Coronary artery (tissue), 2 donors: ENCODE results near the gene DHX40.
"Not testable (repeated sequence)": the region's sequence is repeated elsewhere in the genome, so short reads cannot be mapped to it uniquely, and the experiment has no call there.

Experiments used
- DNase-seq: peaks from one replicate; pipeline ENCODE4 v3.0.0-alpha.2; 2017; ENCODE audit warnings: low spot score
- H3K27ac ChIP-seq, 2 donors: fragments of 200-600 bp; sonication (generic); one replicate each; pipeline ENCODE4 v1.5.1; 2016 to 2019
- H3K4me3 ChIP-seq: fragments of 200-600 bp; sonication (generic); 2 replicates; pipeline ENCODE4 v1.5.1; 2016; ENCODE audit warnings: mild to moderate bottlenecking, moderate library complexity
- TF ChIP-seq, protein P1 (sequence below): fragments of 200-600 bp; sonication (generic); IDR thresholded peaks from one replicate; pipeline ENCODE4 v1.5.1; 2019; ENCODE audit warnings: antibody characterized with exemption

DHX40 gene

DNA sequence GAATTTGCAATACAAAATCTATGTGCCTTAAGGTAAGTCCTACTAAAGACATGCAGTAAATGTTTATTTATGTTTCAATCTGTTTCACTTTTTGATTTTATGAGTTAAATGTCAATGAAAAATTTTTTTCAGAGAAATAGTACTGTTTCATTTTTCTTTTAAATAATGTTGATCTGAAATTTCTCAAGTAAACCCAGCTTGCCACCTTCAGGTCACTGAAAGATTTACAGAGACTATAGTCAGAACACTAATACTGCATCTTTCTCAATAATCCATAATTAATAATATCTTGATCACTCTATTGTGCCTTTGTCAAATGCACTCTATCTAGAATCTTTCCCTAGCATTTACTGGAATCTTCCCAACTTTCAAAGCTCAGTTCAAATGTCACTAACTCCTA is 6.5 kb upstream of the DHX40 start:
- no peak overlapping the region for H3K27ac ChIP-seq
- H3K4me3 ChIP-seq: no peak overlapping the region
- TF ChIP-seq, protein P1, sequence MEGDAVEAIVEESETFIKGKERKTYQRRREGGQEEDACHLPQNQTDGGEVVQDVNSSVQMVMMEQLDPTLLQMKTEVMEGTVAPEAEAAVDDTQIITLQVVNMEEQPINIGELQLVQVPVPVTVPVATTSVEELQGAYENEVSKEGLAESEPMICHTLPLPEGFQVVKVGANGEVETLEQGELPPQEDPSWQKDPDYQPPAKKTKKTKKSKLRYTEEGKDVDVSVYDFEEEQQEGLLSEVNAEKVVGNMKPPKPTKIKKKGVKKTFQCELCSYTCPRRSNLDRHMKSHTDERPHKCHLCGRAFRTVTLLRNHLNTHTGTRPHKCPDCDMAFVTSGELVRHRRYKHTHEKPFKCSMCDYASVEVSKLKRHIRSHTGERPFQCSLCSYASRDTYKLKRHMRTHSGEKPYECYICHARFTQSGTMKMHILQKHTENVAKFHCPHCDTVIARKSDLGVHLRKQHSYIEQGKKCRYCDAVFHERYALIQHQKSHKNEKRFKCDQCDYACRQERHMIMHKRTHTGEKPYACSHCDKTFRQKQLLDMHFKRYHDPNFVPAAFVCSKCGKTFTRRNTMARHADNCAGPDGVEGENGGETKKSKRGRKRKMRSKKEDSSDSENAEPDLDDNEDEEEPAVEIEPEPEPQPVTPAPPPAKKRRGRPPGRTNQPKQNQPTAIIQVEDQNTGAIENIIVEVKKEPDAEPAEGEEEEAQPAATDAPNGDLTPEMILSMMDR: no peak
- no peak for DNase-seq

DNA sequence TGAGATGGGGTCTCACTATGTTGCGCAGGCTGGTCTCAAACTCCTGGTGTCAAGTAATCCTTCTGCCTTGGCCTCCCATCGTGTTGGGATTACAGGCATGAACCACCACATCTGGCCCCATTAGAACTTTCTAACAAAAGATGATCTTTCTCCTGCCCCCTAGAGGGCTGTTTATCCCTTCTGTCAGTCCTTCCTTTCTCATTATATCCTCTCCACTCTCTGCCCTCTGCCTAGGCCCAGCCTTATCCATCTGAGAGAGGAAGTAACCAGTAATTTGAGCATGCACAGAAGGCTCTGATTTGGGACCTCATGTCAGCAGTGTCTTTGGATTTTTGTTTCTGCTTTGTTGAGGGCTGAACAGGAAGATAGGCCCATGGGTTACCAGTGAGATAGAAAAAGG is 4.4 kb upstream of the DHX40 start:
- no peak for DNase-seq
- TF ChIP-seq, protein P1: no peak

DNA sequence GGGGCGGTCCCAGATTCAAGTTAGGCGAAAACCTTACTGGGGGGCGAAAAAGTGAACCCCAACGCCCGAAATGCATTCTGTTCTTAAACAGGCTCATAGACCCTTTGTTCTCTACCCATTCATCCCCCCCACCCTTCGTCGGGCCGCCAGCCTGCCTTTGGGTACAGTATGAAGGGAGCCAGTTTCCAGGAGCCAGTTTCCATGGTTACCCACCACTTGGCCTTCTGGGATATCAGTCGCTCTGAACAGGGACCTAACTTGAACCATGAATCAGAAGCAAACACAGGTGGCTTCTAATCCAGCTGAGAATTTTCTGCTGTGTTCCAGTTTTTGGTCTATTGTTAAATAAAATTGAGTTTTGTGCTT is 532 bp downstream of the DHX40 start:
- H3K27ac ChIP-seq: peak overlapping the region; percentile 90 to 91
- peak; percentile 78 for DNase-seq
- peak overlapping the region; percentile 87 for H3K4me3 ChIP-seq
- TF ChIP-seq, protein P1: no peak

More for the DNA sequence above, 4.4 kb upstream of the DHX40 start:
- H3K27ac ChIP-seq: no peak overlapping the region
- no peak overlapping the region for H3K4me3 ChIP-seq

DNA sequence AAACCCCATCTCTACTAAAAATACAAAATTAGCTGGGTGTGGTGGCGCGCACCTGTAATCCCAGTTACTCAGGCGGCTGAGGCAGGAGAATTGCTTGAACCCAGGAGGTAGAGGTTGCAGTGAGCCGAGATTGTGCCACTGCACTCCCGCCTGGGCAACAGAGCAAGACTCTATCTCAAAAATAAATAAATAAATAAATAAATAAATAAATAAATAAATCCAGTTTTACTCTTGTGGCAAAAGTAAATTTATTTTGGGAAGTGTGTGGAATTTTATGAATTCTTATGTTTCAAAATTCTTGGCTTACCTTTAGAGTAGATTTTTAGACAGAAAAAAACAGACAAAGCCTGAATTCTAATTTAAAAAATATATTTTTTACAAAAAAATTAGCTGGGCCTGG is 3.7 kb downstream of the DHX40 start:
- H3K4me3 ChIP-seq, DNase-seq, H3K27ac ChIP-seq: not testable (repeated sequence)

DNA sequence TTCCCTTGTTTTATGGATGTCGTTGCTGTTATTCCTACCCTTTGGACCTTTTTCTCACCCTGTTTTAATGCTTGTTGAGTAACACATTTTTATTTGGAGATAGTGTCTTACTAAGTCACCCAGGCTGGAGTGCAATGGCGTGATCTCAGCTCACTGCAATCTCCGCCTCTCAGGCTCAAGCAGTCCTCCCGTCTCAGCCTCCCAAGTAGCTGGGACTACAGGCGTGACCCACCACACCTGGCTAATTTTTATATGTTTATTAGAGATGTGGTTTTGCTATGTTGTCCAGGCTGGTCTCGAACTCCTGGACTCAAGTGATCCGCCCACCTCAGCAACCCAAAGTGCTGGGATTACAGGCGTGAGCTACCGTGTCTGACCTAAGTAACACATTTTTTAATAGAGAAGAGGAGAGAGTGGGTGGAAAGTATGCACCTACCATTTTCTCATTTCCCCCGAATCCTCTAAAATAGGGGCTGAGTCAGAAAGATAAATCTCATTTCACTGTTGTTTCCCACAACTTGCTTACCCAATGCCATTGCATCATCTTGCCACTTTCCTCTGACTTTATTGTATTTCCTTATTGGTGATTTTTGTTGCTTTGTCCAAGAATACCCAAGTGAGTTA is 7.0 kb downstream of the DHX40 start:
- no peak for DNase-seq
- TF ChIP-seq, protein P1: no peak
- no peak overlapping the region for H3K4me3 ChIP-seq
- H3K27ac ChIP-seq: no peak overlapping the region

DNA sequence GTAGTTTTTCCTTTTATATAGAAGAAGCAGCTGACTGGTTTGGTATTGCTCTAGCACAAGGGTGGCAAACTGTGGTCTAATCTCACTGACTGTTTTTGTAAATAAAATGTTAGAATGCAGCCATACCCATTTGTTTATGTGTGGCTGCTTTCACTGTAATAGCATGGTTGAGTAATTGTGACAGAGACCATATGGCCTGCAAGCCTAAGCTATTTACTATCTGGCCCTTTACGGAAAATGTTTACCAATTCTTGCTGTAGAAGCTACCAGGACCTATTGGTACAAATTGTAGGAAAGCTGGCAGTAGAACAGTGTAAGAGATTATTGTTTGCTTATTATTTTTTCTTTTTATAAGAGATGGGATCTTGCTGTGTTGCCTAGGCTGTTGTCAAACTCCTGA is 18.8 kb downstream of the DHX40 start:
- DNase-seq, H3K27ac ChIP-seq, H3K4me3 ChIP-seq: not testable (repeated sequence)

DNA sequence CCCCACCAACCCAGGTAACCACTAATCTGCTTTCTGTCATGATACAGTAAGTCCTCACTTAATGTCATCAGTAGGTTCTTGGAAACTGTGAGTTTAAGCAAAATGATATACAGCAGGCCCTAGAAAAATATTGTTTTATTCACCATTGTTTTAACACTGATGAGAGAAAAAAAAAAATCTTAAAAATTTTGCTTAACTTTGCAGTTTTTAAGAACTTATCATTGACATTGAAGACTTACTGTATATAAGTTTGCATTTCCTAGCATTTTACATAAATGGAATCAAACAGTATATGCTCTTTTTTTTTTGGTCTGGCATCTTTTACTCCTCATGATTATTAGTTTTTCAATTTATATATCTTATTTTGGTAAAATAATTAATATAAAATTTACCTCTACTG is 34.8 kb downstream of the DHX40 start:
- no peak for DNase-seq
- TF ChIP-seq, protein P1: no peak
- Histone ChIP-seq H3K27ac (no peak overlapping the region), H3K4me3 (no peak overlapping the region)

DNA sequence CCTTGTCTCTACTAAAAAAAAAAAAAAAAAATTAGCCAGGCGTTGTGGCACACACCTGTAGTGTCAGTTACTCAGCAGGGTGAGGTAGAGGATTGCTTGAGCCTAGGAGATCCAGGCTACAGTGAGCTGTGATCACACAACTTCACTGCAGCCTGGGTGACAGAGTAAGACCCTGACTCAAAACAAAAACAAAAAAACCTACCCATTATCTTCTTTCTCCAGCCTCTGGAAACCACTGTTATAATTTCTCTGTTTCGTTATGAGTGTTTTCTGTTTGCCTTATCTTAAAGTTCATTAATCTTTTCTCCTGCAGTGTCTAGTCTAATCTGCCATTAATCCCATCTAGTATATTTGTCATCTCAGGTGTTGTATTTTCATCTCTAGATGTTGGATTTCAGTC is 35.7 kb downstream of the DHX40 start:
- DNase-seq: no peak
- TF ChIP-seq, protein P1: no peak
- Histone ChIP-seq H3K4me3 (no peak overlapping the region), H3K27ac (no peak overlapping the region)
